Fibroblast of the aortic adventitia (primary cell): ENCODE measurements around the gene OASL. TPM values are rescaled to one million over a fixed set of nuclear protein-coding genes. Genes with fewer than 3 reads are reported as not detected.
"Not testable (repeated sequence)": the region's sequence is repeated elsewhere in the genome, so short reads cannot be mapped to it uniquely, and the experiment has no call there.

Experiments used
- DNase-seq: peaks from one replicate; pipeline ENCODE4 v3.0.0-alpha.2; 2010; ENCODE audit warnings: low read depth
- H3K4me3 ChIP-seq: 2 replicates; pipeline ENCODE4 v1.5.1; 2011; ENCODE audit warnings: low read depth, mild to moderate bottlenecking, control low read depth, low read length, moderate library complexity
- CTCF ChIP-seq: IDR thresholded peaks from 2 replicates; pipeline ENCODE4 v1.5.1; 2011; ENCODE audit warnings: mild to moderate bottlenecking, low read length, control low read depth, inconsistent platforms; ENCODE audit not compliant: insufficient read depth
- total RNA-seq: library from RNA; depleted of rRNA; stranded (reverse); fragments of >200 nt; gene quantifications from 2 replicates; pipeline ENCODE4 v1.2.3, GENCODE V29; 2012; ENCODE audit warnings: low replicate concordance

The OASL gene
- total RNA-seq, 1 donor: not detected

DNA sequence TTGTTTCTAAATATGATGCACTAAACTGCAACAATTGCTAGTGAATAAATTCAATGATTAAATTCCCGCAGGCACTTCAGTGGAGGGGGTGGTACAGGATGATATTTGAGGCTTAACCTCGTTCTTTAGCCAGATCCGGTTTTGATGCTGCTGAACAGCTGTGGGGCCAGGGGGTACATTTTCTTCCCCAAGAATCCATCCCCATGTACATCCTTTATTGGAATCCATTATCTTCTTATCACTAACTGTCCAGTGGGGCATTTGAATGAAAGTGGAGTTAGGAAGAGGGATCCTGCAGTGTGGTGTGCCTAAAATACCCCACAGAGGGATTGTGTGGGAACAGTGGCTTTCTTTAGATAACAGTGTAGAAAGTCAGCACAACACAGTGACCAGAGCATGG is 45.2 kb upstream of the OASL start:
- no peak overlapping the region for H3K4me3 ChIP-seq
- no peak for TF ChIP-seq CTCF
- DNase-seq: no peak

- DNase-seq: no peak
- no peak overlapping the region for H3K4me3 ChIP-seq
- no peak for TF ChIP-seq CTCF
Observed at GRCh38 chr12:121080909-121081308, 41.9 kb upstream of the OASL start.

- TF ChIP-seq CTCF: no peak
- no peak overlapping the region for H3K4me3 ChIP-seq
- DNase-seq: no peak
Observed at GRCh38 chr12:121079736-121080272, 40.8 kb upstream of the OASL start.

GRCh38 chr12:121077440-121077839 is 38.4 kb upstream of the OASL start:
- DNase-seq, H3K4me3 ChIP-seq: not testable (repeated sequence)

GRCh38 chr12:121075911-121076310 is 36.9 kb upstream of the OASL start:
- DNase-seq, H3K4me3 ChIP-seq: not testable (repeated sequence)

DNA sequence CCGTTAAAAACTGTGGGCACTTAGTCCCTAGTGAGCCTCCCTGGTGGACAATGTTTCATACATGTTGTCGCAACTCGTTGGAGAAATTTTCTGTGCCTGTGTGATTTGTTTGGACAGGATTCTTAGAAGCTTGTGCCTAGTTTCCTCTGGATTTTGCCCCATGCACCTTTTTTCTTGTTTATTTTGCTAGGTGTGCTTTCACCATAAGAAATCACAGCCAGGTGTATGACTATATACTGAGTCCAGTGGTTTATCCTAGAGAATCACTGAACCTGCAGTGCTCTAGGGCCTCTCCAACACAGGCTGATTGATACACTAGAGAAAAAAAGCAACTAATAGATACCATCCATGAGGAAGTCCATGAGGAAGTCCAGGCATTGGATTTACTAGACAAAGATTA is 33.1 kb upstream of the OASL start:
- no peak for DNase-seq
- TF ChIP-seq CTCF: no peak
- no peak overlapping the region for H3K4me3 ChIP-seq

DNA sequence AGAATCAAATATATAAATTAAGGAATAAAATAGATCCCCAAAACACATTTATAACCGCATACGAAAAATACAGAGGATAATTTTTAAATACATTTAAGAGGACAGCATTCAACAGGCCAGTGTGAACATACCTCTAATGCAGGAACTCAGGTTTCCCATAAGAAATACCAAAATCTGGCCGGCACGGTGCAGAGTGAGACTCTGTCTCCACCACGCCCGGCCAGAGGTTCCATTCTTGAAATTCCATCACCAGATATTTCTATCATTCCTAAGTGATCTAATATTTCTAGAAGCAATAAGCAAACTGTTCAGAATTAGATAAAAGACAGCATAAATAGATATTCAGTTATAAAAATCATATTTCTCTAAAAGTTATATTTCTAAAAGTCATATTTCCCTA is 30.2 kb upstream of the OASL start:
- no peak overlapping the region for H3K4me3 ChIP-seq
- TF ChIP-seq CTCF: no peak
- no peak for DNase-seq

- DNase-seq: no peak
- TF ChIP-seq CTCF: no peak
- H3K4me3 ChIP-seq: no peak overlapping the region
Observed at GRCh38 chr12:121065345-121065744, 26.3 kb upstream of the OASL start.

DNA sequence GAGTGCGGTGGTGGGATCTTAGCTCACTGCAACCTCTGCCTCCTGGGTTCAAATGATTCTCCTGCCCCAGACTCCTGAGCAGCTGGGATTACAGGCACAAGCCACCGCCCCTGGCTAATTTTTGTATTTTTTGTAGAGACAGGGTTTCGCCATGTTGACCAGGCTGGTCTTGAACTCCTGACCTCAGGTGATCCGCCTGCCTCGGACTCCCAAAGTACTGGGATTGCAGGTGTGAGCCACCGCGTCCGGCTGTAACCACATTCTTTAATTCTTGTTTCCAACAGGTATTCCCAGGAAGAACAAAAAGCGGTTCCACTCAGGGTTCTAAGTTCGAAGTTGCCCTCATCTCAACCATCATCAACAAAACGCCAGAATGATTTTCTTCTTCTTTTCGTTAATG is 25.5 kb upstream of the OASL start:
- not testable (repeated sequence) for DNase-seq, H3K4me3 ChIP-seq
